ENCODE measurements around the gene DDX17.

Gene DDX17

GRCh38 chr22:38456841-38457699 is 49.0 kb downstream of the DDX17 start:
- TF ChIP-seq, protein P1, sequence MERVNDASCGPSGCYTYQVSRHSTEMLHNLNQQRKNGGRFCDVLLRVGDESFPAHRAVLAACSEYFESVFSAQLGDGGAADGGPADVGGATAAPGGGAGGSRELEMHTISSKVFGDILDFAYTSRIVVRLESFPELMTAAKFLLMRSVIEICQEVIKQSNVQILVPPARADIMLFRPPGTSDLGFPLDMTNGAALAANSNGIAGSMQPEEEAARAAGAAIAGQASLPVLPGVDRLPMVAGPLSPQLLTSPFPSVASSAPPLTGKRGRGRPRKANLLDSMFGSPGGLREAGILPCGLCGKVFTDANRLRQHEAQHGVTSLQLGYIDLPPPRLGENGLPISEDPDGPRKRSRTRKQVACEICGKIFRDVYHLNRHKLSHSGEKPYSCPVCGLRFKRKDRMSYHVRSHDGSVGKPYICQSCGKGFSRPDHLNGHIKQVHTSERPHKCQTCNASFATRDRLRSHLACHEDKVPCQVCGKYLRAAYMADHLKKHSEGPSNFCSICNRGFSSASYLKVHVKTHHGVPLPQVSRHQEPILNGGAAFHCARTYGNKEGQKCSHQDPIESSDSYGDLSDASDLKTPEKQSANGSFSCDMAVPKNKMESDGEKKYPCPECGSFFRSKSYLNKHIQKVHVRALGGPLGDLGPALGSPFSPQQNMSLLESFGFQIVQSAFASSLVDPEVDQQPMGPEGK (CRISPR knock-in tag; IDR thresholded peaks at IDR 0.05; ENCODE audit: borderline replicate concordance), result no peak
- TF ChIP-seq TCF4 (CRISPR knock-in tag; IDR thresholded peaks at IDR 0.05; ENCODE audit: borderline replicate concordance) (no peak), GLIS3 (CRISPR knock-in tag; IDR thresholded peaks at IDR 0.05) (no peak), ZFP3 (CRISPR knock-in tag; IDR thresholded peaks at IDR 0.05) (no peak), OSR1 (CRISPR knock-in tag; IDR thresholded peaks at IDR 0.05) (no peak)
- TF ChIP-seq, protein P2, sequence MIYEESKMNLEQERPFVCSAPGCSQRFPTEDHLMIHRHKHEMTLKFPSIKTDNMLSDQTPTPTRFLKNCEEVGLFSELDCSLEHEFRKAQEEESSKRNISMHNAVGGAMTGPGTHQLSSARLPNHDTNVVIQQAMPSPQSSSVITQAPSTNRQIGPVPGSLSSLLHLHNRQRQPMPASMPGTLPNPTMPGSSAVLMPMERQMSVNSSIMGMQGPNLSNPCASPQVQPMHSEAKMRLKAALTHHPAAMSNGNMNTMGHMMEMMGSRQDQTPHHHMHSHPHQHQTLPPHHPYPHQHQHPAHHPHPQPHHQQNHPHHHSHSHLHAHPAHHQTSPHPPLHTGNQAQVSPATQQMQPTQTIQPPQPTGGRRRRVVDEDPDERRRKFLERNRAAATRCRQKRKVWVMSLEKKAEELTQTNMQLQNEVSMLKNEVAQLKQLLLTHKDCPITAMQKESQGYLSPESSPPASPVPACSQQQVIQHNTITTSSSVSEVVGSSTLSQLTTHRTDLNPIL (CRISPR knock-in tag; IDR thresholded peaks at IDR 0.05; ENCODE audit: low read depth), result no peak
- TF ChIP-seq, protein P3, sequence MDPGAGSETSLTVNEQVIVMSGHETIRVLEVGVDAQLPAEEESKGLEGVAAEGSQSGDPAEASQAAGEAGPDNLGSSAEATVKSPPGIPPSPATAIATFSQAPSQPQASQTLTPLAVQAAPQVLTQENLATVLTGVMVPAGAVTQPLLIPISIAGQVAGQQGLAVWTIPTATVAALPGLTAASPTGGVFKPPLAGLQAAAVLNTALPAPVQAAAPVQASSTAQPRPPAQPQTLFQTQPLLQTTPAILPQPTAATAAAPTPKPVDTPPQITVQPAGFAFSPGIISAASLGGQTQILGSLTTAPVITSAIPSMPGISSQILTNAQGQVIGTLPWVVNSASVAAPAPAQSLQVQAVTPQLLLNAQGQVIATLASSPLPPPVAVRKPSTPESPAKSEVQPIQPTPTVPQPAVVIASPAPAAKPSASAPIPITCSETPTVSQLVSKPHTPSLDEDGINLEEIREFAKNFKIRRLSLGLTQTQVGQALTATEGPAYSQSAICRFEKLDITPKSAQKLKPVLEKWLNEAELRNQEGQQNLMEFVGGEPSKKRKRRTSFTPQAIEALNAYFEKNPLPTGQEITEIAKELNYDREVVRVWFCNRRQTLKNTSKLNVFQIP (CRISPR knock-in tag; IDR thresholded peaks at IDR 0.05; ENCODE audit: borderline replicate concordance, low read depth), result no peak
- ATAC-seq, result no peak

DNA sequence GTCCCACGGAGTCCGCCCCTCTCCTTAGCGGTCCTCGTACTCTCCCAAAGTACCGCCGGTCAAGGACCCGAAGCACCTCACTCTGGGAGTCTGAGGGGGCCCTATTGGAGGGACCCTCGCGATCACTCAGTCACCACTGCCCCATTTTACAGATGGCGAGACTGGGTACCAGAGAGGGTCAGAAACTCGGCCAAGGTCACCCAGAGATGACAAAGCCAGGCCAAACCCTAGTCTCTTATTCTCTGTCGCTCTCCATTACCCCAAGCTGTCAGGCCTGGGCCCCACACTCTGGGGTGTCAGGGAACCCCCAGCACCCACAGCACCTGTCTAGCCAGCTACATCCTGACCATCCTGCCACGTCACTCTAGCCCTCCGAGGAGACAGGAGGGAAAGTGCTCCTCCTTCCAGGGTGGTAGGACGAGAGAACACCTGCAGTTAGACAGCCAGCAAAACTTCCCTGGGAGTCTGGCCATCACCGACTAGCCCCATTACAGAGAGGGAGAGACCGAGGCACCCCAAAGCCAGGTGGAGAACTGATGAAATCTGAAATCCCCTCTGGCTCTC is 49.8 kb downstream of the DDX17 start:
- no peak for ATAC-seq

GRCh38 chr22:38455530-38456271 is 50.4 kb downstream of the DDX17 start:
- TF ChIP-seq ARNTL (CRISPR knock-in tag; IDR thresholded peaks at IDR 0.05; ENCODE audit: borderline replicate concordance, low read depth) (no peak), ZNF565 (CRISPR knock-in tag; conservative IDR thresholded peaks at IDR 0.05; ENCODE audit: low read depth) (no peak), RARB (CRISPR knock-in tag; IDR thresholded peaks at IDR 0.05) (no peak), SNAI2 (CRISPR knock-in tag; IDR thresholded peaks at IDR 0.05) (no peak), ZNF8 (CRISPR knock-in tag; IDR thresholded peaks at IDR 0.05) (no peak), OSR1 (CRISPR knock-in tag; IDR thresholded peaks at IDR 0.05) (no peak), BACH2 (CRISPR knock-in tag; IDR thresholded peaks at IDR 0.05; ENCODE audit: borderline replicate concordance) (no peak), CSDC2 (CRISPR knock-in tag; IDR thresholded peaks at IDR 0.05) (no peak)
- no peak for ATAC-seq

More for the DNA sequence above, 49.8 kb downstream of the DDX17 start:
- TF ChIP-seq TCF4 (CRISPR knock-in tag; IDR thresholded peaks at IDR 0.05; ENCODE audit: borderline replicate concordance), result no peak
- no peak for TF ChIP-seq TOX (CRISPR knock-in tag; IDR thresholded peaks at IDR 0.05; ENCODE audit: borderline replicate concordance)
- no peak for TF ChIP-seq ZNF70 (CRISPR knock-in tag; IDR thresholded peaks at IDR 0.05)
- TF ChIP-seq CSRNP3 (CRISPR knock-in tag; IDR thresholded peaks at IDR 0.05), result no peak
- TF ChIP-seq, protein P2 (CRISPR knock-in tag; IDR thresholded peaks at IDR 0.05; ENCODE audit: low read depth), result no peak
- TF ChIP-seq ZNF8 (CRISPR knock-in tag; IDR thresholded peaks at IDR 0.05), result no peak
- no peak for TF ChIP-seq SNAI2 (CRISPR knock-in tag; IDR thresholded peaks at IDR 0.05)
- TF ChIP-seq, protein P3 (CRISPR knock-in tag; IDR thresholded peaks at IDR 0.05; ENCODE audit: borderline replicate concordance, low read depth), result no peak
- TF ChIP-seq CSDC2 (CRISPR knock-in tag; IDR thresholded peaks at IDR 0.05), result no peak

Measured in SK-N-SH treated with all-trans-retinoic acid at 6 μM for 48 hours (cell line).